D721Med (cell line): ENCODE results near the gene CYP26A1.

Experiments
- DNase-seq: peaks from one replicate; pipeline ENCODE4 v3.0.0; 2011; ENCODE audit warnings: low spot score; ENCODE audit not compliant: insufficient read length
- FAIRE-seq: peaks from 2 replicates; lab custom pipeline; 2011; peaks lifted over from hg19 to GRCh38; lab: Jason Lieb, UNC
- TF ChIP-seq, protein P1 (sequence below): IDR thresholded peaks from 2 replicates; pipeline ENCODE4 v1.5.1; 2012; ENCODE audit warnings: mild to moderate bottlenecking, control low read depth; ENCODE audit not compliant: insufficient read depth; ENCODE audit errors: missing control alignments

The CYP26A1 gene

DNA sequence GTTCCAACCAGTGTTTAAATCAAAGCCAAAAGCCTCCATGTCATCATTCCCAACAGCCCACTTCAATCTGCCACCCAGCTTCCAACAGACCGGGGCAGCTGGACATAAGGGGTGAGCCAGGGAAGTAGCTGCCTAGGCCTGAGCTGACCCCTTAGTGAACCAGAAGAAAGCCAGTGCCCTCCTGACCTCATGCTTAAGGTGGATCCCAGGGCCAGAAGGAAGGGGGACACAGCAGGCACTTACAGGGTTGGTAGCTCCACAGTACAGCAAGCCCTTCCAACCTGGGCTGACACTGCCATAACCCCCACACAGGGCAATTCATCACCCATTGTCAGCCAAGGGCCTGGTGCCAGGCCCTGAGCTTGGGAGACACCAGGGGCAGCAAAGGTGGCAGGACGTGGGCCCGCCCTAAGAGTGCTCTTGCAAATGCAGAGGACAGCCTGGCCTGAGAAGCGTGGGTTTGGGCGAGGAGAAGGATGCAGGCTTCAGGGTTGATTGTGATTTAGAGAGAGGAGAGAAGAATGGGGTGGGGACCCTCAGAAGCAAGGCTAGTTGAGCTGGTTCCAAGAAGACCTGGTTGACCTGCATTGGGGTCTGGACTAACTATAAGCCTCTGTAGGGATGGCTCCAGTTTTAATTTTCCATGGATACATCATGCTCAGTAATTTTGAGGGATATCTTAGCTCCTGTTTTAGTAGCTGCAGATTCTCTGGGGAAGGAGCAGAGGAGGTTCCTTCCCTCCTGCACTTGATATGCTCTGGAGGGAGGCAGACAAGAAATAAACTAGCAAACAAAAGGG lies 3.1 kb upstream of the CYP26A1 start:
- TF ChIP-seq, protein P1, sequence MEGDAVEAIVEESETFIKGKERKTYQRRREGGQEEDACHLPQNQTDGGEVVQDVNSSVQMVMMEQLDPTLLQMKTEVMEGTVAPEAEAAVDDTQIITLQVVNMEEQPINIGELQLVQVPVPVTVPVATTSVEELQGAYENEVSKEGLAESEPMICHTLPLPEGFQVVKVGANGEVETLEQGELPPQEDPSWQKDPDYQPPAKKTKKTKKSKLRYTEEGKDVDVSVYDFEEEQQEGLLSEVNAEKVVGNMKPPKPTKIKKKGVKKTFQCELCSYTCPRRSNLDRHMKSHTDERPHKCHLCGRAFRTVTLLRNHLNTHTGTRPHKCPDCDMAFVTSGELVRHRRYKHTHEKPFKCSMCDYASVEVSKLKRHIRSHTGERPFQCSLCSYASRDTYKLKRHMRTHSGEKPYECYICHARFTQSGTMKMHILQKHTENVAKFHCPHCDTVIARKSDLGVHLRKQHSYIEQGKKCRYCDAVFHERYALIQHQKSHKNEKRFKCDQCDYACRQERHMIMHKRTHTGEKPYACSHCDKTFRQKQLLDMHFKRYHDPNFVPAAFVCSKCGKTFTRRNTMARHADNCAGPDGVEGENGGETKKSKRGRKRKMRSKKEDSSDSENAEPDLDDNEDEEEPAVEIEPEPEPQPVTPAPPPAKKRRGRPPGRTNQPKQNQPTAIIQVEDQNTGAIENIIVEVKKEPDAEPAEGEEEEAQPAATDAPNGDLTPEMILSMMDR = no peak
- no peak for DNase-seq
- no peak for FAIRE-seq

DNA sequence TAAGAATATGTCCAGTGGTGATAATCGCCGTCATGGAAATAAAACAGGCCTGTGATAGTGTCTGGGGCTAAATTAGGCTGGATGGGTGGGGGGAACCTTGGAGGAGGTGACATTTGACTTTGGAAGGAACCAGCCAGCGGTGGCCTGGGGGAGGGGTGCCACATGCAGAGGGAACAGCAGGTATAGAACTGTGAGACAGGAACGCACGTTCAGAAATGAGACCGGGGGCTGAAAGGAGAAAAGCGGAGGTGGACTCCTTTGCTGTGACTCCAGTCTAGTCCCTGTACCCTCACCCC lies 2.6 kb upstream of the CYP26A1 start:
- DNase-seq (no peak), FAIRE-seq (no peak)
- TF ChIP-seq, protein P1 = no peak

DNA sequence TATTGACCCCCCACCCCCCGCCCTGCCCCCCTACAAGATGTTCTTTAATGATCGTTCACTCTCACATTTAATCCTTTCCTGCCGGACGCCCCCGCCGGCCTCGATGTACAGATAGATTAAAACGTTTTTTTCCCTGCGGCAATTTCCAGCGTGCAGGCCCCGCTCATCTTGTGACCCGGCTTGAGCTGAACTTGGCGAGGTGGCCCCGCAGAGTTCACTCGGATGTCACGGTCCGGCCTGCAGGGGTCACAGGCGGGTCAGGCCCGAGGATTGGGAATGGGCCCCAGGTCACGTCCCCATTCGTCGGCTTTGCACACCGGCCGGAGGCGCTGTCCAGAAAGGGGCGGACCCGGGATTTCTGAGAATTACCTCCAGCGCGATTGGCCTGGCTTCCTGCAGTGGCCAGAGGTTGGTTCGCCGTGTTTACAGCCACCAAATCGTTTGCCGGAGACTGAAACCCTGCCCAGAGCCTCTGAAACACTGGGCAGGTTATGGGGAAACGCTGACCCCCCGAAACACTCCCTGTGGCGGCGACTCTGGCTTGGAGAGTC lies 1.9 kb upstream of the CYP26A1 start:
- no peak for FAIRE-seq
- no peak for DNase-seq
- TF ChIP-seq, protein P1 = no peak

DNA sequence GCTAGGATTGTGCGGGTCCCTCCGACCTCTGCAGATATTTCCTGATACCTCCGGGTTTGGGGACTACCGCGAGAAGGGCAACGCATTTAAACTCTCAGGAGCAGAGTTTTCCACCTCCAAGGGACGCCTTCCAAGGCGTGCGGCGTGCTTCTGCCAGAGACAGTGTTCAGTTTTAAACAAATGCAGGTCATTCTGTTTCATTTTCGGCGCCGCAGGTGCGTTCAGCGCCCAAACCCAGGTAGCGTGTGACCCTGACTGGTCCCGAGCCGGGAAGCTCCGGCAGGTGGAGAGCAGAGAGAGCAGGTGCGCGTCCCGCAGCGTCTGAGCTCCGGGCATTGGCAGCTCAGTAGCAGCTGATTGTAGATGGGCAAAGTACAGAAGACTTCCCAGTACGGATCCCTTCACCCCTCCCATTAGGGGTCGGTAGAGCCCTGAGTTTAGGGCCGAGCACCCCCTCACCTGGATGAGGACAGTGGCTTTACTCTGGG lies 1.4 kb upstream of the CYP26A1 start:
- DNase-seq (no peak), FAIRE-seq (no peak)
- TF ChIP-seq, protein P1 = no peak

DNA sequence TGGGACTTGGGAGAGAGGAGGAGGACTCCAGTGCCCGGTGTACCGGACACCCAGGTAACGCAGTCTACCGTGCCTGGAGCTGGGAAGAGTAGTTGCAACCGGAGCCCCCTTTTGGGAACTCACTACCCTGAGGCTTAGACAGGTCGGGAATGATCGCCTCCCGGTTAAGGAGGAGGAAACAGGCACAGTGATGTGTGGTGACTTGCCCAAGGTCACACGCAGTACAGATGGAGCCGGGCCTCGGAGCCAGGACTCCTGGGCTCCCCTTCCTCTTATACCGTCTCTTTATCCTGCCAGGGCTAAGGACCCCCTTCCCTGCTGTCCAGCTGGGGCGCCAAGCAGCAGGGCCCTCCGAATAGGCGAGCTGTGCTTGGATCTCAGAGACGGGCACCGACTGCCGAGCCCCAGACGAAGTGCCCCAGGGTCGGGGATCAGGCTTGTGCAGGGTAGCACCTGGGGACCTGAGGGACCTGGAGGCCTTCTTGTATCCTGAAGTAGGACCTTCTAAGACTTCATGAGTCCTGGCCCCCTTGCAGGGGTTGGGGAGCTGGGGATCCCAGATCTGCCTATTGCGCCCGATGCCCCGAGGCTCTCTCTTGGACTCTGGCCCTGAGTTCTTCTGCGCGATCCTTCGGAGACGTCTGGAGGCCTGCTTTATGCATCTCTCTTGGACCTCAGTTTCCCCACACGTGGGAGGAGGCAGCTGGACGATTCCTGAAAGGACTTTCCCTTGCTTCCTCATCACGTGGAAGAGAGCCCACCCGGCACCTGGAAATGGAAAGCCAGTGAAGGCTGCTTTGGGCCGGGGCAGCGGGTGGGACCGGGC lies 767 bp upstream of the CYP26A1 start:
- TF ChIP-seq, protein P1 = no peak
- no peak for FAIRE-seq
- no peak for DNase-seq

DNA sequence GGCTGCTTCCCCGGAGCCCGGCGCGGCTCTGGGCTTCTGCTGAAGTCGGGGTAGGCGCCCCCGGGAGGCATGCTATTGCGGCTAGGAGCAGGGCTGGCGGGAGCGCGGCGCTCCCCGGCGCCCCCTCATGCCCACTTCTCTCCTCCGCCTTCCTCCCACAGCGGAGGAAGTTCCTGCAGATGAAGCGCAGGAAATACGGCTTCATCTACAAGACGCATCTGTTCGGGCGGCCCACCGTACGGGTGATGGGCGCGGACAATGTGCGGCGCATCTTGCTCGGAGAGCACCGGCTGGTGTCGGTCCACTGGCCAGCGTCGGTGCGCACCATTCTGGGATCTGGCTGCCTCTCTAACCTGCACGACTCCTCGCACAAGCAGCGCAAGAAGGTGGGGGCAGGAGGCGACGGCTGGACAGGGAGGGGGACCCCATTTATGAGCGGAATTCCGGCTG lies 479 bp downstream of the CYP26A1 start:
- TF ChIP-seq, protein P1 = peak; percentile 34
- DNase-seq (no peak), FAIRE-seq (no peak)
